ENCODE data around the gene SMIM41.

- no peak for TF ChIP-seq CTCF (IDR thresholded peaks at IDR 0.05; ENCODE audit: insufficient read depth, low read length)
- no peak for TF ChIP-seq POLR2AphosphoS5 (IDR thresholded peaks at IDR 0.05; ENCODE audit: low read depth)
- TF ChIP-seq REST (IDR thresholded peaks at IDR 0.05; ENCODE audit: insufficient replicate concordance, low read depth) = no peak
- no peak for TF ChIP-seq GABPA (IDR thresholded peaks at IDR 0.05; ENCODE audit: low read depth)
- TF ChIP-seq SPI1 (IDR thresholded peaks at IDR 0.05; ENCODE audit: borderline replicate concordance, low read depth) = no peak
Observed at GRCh38 chr12:52142431-52142830, 62.9 kb downstream of the SMIM41 start.

Measured in HL-60 (cell line).